K562 (cell line): ENCODE data around the gene OPRD1.

ENCODE experiments used
- BRCA1 ChIP-seq, 2 experiments: fragments of 450-650 bp in 1 of 2; sonication (generic) in 1 of 2; formaldehyde crosslinking in 1 of 2; IDR thresholded peaks; 2 replicates each; pipeline versions ENCODE4 v1.5.0 to v1.6.1; 2017 to 2020; ENCODE audit warnings: mild to moderate bottlenecking in 1 of 2, missing genetic modification reagents in 1 of 2
- EP300 ChIP-seq: IDR thresholded peaks from 2 replicates; pipeline ENCODE4 v1.6.1; 2012; ENCODE audit warnings: low read length, improper control_type of control experiment
- ETV5 ChIP-seq: sonication (generic); formaldehyde crosslinking; IDR thresholded peaks from 2 replicates; pipeline ENCODE4 v1.4.0; 2020; ENCODE audit warnings: low read depth, mild to moderate bottlenecking, missing genetic modification reagents
- HOXB6 ChIP-seq: fragments of 250-450 bp; sonication (Bioruptor Pico); IDR thresholded peaks from 2 replicates; pipeline ENCODE4 v1.5.1; 2022; ENCODE audit warnings: mild to moderate bottlenecking, borderline replicate concordance
- PHF8 ChIP-seq: fragments of 200-600 bp; sonication (generic); IDR thresholded peaks from 2 replicates; pipeline ENCODE4 v1.6.1; 2012; ENCODE audit warnings: mixed run types, mild to moderate bottlenecking, inconsistent platforms, low read length, moderate library complexity, borderline replicate concordance
- RCOR1 ChIP-seq, 2 experiments: IDR thresholded peaks; 2 replicates each; pipeline ENCODE4 v1.6.1; 2012; ENCODE audit warnings: low read depth in 2 of 2, low read length in 2 of 2, borderline replicate concordance in 1 of 2, improper control_type of control experiment in 1 of 2
- SPI1 ChIP-seq: IDR thresholded peaks from 2 replicates; pipeline ENCODE4 v1.6.1; 2011; ENCODE audit warnings: low read depth, low read length, control low read depth, borderline replicate concordance
- YBX1 ChIP-seq: fragments of 450-650 bp; IDR thresholded peaks from 2 replicates; pipeline ENCODE4 v1.7.1; 2016; ENCODE audit warnings: mild to moderate bottlenecking
- YY1 ChIP-seq, 3 experiments: IDR thresholded peaks; 2 replicates each; pipeline ENCODE4 v1.6.1; 2011; ENCODE audit warnings: low read length in 2 of 3, mild to moderate bottlenecking in 2 of 3, moderate library complexity in 2 of 3, borderline replicate concordance in 1 of 3, control low read depth in 1 of 3, low read depth in 1 of 3; ENCODE audit not compliant: insufficient read depth in 3 of 3, insufficient replicate concordance in 2 of 3, control insufficient read depth in 1 of 3, insufficient read length in 1 of 3; ENCODE audit errors: extremely low read depth in 1 of 3
- ZNF347 ChIP-seq: fragments of 450-650 bp; formaldehyde crosslinking; IDR thresholded peaks from 2 replicates; pipeline ENCODE4 v1.4.0; 2020; ENCODE audit warnings: low read depth, mild to moderate bottlenecking, moderate library complexity
- TF ChIP-seq, protein P1 (sequence below): fragments of 450-650 bp; formaldehyde crosslinking; IDR thresholded peaks from 2 replicates; pipeline ENCODE4 v1.4.0; 2020; ENCODE audit warnings: mild to moderate bottlenecking, moderate library complexity
- TF ChIP-seq, protein P2 (sequence below), 3 experiments: IDR thresholded peaks in 2 of 3; conservative IDR thresholded peaks in 1 of 3; 2 replicates each; pipeline ENCODE4 v1.5.1; 2011 to 2012; ENCODE audit warnings: low read length in 3 of 3, mild to moderate bottlenecking in 3 of 3, control low read depth in 2 of 3, improper control_type of control experiment in 1 of 3, inconsistent platforms in 1 of 3, low read depth in 1 of 3, mixed read lengths in 1 of 3, moderate library complexity in 1 of 3; ENCODE audit not compliant: insufficient read depth in 2 of 3

DNA sequence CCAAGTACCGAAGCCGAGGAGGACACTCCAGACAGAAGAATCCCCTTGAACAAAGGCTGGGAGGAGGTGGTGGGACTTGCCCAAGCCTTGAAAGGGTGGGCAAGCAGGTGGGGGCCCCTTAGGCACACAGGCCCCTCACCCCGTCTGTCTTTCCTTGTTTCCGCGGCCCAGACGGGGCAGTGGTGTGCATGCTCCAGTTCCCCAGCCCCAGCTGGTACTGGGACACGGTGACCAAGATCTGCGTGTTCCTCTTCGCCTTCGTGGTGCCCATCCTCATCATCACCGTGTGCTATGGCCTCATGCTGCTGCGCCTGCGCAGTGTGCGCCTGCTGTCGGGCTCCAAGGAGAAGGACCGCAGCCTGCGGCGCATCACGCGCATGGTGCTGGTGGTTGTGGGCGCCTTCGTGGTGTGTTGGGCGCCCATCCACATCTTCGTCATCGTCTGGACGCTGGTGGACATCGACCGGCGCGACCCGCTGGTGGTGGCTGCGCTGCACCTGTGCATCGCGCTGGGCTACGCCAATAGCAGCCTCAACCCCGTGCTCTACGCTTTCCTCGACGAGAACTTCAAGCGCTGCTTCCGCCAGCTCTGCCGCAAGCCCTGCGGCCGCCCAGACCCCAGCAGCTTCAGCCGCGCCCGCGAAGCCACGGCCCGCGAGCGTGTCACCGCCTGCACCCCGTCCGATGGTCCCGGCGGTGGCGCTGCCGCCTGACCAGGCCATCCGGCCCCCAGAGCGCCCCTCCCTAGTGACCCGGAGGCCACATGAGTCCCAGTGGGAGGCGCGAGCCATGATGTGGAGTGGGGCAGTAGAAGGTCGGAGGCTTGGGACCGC lies 50.8 kb downstream of the OPRD1 start:
- TF ChIP-seq SPI1 (no peak), ETV5 (no peak), EP300 (no peak), ZNF347 (CRISPR knock-in tag) (no peak), RCOR1 (IDR thresholded peaks at IDR 0.05; ENCODE audit: borderline replicate concordance in 1 of 2, low read depth in 2 of 2, low read length in 2 of 2) (no peak), BRCA1 (IDR thresholded peaks at IDR 0.05) (no peak), BRCA1 (CRISPR knock-in tag; IDR thresholded peaks at IDR 0.05) (no peak), PHF8 (no peak), HOXB6 (CRISPR knock-in tag) (no peak), YBX1 (no peak), YY1 (IDR thresholded peaks at IDR 0.05; ENCODE audit: borderline replicate concordance in 1 of 3, control insufficient read depth in 1 of 3, extremely low read depth in 1 of 3, insufficient read depth in 3 of 3, insufficient read length in 1 of 3, insufficient replicate concordance in 2 of 3, low read depth in 1 of 3, low read length in 2 of 3) (no peak)
- TF ChIP-seq, protein P1, sequence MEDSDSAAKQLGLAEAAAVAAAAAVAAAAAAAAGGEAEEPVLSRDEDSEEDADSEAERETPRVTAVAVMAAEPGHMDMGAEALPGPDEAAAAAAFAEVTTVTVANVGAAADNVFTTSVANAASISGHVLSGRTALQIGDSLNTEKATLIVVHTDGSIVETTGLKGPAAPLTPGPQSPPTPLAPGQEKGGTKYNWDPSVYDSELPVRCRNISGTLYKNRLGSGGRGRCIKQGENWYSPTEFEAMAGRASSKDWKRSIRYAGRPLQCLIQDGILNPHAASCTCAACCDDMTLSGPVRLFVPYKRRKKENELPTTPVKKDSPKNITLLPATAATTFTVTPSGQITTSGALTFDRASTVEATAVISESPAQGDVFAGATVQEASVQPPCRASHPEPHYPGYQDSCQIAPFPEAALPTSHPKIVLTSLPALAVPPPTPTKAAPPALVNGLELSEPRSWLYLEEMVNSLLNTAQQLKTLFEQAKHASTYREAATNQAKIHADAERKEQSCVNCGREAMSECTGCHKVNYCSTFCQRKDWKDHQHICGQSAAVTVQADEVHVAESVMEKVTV (CRISPR knock-in tag): no peak
- TF ChIP-seq, protein P2, sequence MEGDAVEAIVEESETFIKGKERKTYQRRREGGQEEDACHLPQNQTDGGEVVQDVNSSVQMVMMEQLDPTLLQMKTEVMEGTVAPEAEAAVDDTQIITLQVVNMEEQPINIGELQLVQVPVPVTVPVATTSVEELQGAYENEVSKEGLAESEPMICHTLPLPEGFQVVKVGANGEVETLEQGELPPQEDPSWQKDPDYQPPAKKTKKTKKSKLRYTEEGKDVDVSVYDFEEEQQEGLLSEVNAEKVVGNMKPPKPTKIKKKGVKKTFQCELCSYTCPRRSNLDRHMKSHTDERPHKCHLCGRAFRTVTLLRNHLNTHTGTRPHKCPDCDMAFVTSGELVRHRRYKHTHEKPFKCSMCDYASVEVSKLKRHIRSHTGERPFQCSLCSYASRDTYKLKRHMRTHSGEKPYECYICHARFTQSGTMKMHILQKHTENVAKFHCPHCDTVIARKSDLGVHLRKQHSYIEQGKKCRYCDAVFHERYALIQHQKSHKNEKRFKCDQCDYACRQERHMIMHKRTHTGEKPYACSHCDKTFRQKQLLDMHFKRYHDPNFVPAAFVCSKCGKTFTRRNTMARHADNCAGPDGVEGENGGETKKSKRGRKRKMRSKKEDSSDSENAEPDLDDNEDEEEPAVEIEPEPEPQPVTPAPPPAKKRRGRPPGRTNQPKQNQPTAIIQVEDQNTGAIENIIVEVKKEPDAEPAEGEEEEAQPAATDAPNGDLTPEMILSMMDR (IDR thresholded peaks at IDR 0.05 in 2 of 3, conservative IDR thresholded peaks at IDR 0.05 in 1 of 3; ENCODE audit: insufficient read depth in 2 of 3, low read depth in 1 of 3, low read length in 3 of 3): no peak
